Activated CD4-positive, alpha-beta memory T cell treated with anti-CD3 and anti-CD28 coated beads for 36 hours (primary cell): Measurements from ENCODE around the gene FRMD3. TPM values are rescaled to one million over a fixed set of nuclear protein-coding genes. Genes with fewer than 3 reads are reported as not detected.

Experiments used
- CTCF ChIA-PET: fragments of 350-600 bp; sonication (Branson Sonifier 250); formaldehyde crosslinking; loops from one replicate; lab custom pipeline; 2021; ENCODE audit warnings: antibody characterized with exemption, inconsistent platforms; lab: Charles Lee
- POLR2A ChIA-PET: fragments of 350-600 bp; sonication (Branson Sonifier 250); formaldehyde crosslinking; loops from one replicate; lab custom pipeline; 2021; ENCODE audit warnings: antibody characterized with exemption; lab: Charles Lee
- DNase-seq: peaks from one replicate; pipeline ENCODE4 v3.0.0-alpha.2; 2020
- H3K27ac Mint-ChIP-seq: one replicate; pipeline ENCODE4 v1.8.0; 2021; ENCODE audit warnings: mixed read lengths
- H3K27me3 Mint-ChIP-seq: one replicate; pipeline ENCODE4 v1.8.0; 2021; ENCODE audit warnings: mixed read lengths
- H3K36me3 Mint-ChIP-seq: one replicate; pipeline ENCODE4 v1.8.0; 2021; ENCODE audit warnings: mixed read lengths
- H3K4me1 Mint-ChIP-seq: one replicate; pipeline ENCODE4 v1.8.0; 2021; ENCODE audit warnings: low read depth, mixed read lengths
- H3K4me3 Mint-ChIP-seq: one replicate; pipeline ENCODE4 v1.8.0; 2021; ENCODE audit warnings: mild to moderate bottlenecking, mixed read lengths
- H3K9me3 Mint-ChIP-seq: one replicate; pipeline ENCODE4 v1.8.0; 2021; ENCODE audit warnings: mixed read lengths
- intact Hi-C: fragments of 100-400 bp; cut with micrococcal nuclease; formaldehyde crosslinking; loops from one replicate; pipeline ENCODE4 v1.15.1; 2023
- total RNA-seq, 2 experiments: library from RNA; stranded (reverse); gene quantifications; one replicate each; pipeline ENCODE4 v1.2.3, GENCODE V29; 2021

FRMD3 gene
- total RNA-seq, 2 experiments from 2014 or later, result 0.27 to 0.62 TPM

GRCh38 chr9:83403527-83404238 is 134.5 kb downstream of the FRMD3 start:
- H3K9me3 Mint-ChIP-seq, result peaks cover 2% of the 10 kb centered on the region
- no peaks in the 10 kb centered on the region for H3K4me1 Mint-ChIP-seq
- H3K36me3 Mint-ChIP-seq, result no peaks in the 10 kb centered on the region
- intact Hi-C loops, result no loop called here
- no peak for DNase-seq
- no peak overlapping the region for H3K4me3 Mint-ChIP-seq
- H3K27me3 Mint-ChIP-seq, result no peaks in the 10 kb centered on the region
- CTCF ChIA-PET, result no interaction called here
- POLR2A ChIA-PET, result interaction anchor here (0.6 kb wide), 1 partner anchor 20 kb away, joined by 3 read pairs; no protein-coding TSS in a partner anchor
- no peak overlapping the region for H3K27ac Mint-ChIP-seq

GRCh38 chr9:83401328-83401900 is 136.8 kb downstream of the FRMD3 start:
- Mint-ChIP-seq H3K4me1 (no peaks in the 10 kb centered on the region), H3K27ac (no peak overlapping the region), H3K27me3 (no peaks in the 10 kb centered on the region), H3K36me3 (no peaks in the 10 kb centered on the region), H3K9me3 (no peaks in the 10 kb centered on the region), H3K4me3 (no peak overlapping the region)
- ChIA-PET POLR2A (no interaction called here), CTCF (interaction anchor here (1.5 kb wide), 1 partner anchor 67 kb away, joined by 3 read pairs; no protein-coding TSS in a partner anchor)
- no peak for DNase-seq
- intact Hi-C loops, result no loop called here

- Mint-ChIP-seq H3K4me1 (no peaks in the 10 kb centered on the region), H3K36me3 (no peaks in the 10 kb centered on the region), H3K27ac (no peak overlapping the region), H3K9me3 (no peaks in the 10 kb centered on the region), H3K4me3 (no peak overlapping the region), H3K27me3 (no peaks in the 10 kb centered on the region)
- no peak for DNase-seq
- CTCF ChIA-PET, result no interaction called here
- POLR2A ChIA-PET, result no interaction called here
- intact Hi-C loops, result no loop called here
Measured at GRCh38 chr9:83396813-83397212, 141.4 kb downstream of the FRMD3 start.

GRCh38 chr9:83396342-83396741 is 141.9 kb downstream of the FRMD3 start:
- ChIA-PET CTCF (no interaction called here), POLR2A (no interaction called here)
- no peak for DNase-seq
- Mint-ChIP-seq H3K9me3 (no peaks in the 10 kb centered on the region), H3K4me3 (no peak overlapping the region), H3K27me3 (no peaks in the 10 kb centered on the region), H3K27ac (no peak overlapping the region), H3K36me3 (no peaks in the 10 kb centered on the region), H3K4me1 (no peaks in the 10 kb centered on the region)
- intact Hi-C loops, result no loop called here

- Mint-ChIP-seq H3K9me3 (no peaks in the 10 kb centered on the region), H3K27ac (no peak overlapping the region), H3K36me3 (no peaks in the 10 kb centered on the region), H3K27me3 (no peaks in the 10 kb centered on the region), H3K4me3 (no peak overlapping the region), H3K4me1 (no peaks in the 10 kb centered on the region)
- POLR2A ChIA-PET, result no interaction called here
- DNase-seq, result no peak
- intact Hi-C loops, result no loop called here
- CTCF ChIA-PET, result no interaction called here
Measured at GRCh38 chr9:83392228-83392627, 146.0 kb downstream of the FRMD3 start.

- Mint-ChIP-seq H3K27me3 (no peaks in the 10 kb centered on the region), H3K27ac (no peak overlapping the region), H3K36me3 (peaks cover 4% of the 10 kb centered on the region), H3K4me3 (no peak overlapping the region), H3K4me1 (no peaks in the 10 kb centered on the region), H3K9me3 (peaks cover 6% of the 10 kb centered on the region)
- CTCF ChIA-PET, result no interaction called here
- POLR2A ChIA-PET, result no interaction called here
- intact Hi-C loops, result no loop called here
- no peak for DNase-seq
Measured at GRCh38 chr9:83388346-83388745, 149.9 kb downstream of the FRMD3 start.

GRCh38 chr9:83387401-83388185 is 150.6 kb downstream of the FRMD3 start:
- Mint-ChIP-seq H3K27me3 (no peaks in the 10 kb centered on the region), H3K9me3 (peaks cover 7% of the 10 kb centered on the region), H3K4me3 (no peak overlapping the region), H3K36me3 (peaks cover 4% of the 10 kb centered on the region), H3K27ac (no peak overlapping the region), H3K4me1 (no peaks in the 10 kb centered on the region)
- ChIA-PET CTCF (no interaction called here), POLR2A (no interaction called here)
- DNase-seq, result no peak
- intact Hi-C loops, result no loop called here

- ChIA-PET CTCF (interaction anchor here (1.1 kb wide), 1 partner anchor 50 kb away, joined by 3 read pairs; no protein-coding TSS in a partner anchor), POLR2A (no interaction called here)
- H3K4me1 Mint-ChIP-seq, result no peaks in the 10 kb centered on the region
- H3K4me3 Mint-ChIP-seq, result no peak overlapping the region
- peaks cover 7% of the 10 kb centered on the region for H3K9me3 Mint-ChIP-seq
- no peaks in the 10 kb centered on the region for H3K27me3 Mint-ChIP-seq
- peaks cover 4% of the 10 kb centered on the region for H3K36me3 Mint-ChIP-seq
- intact Hi-C loops, result no loop called here
- H3K27ac Mint-ChIP-seq, result no peak overlapping the region
- no peak for DNase-seq
Measured at GRCh38 chr9:83385317-83385716, 152.9 kb downstream of the FRMD3 start.

GRCh38 chr9:83384214-83384613 is 154.0 kb downstream of the FRMD3 start:
- H3K4me1 Mint-ChIP-seq, result no peaks in the 10 kb centered on the region
- intact Hi-C loops, result no loop called here
- no peak for DNase-seq
- CTCF ChIA-PET, result interaction anchor here (1.1 kb wide), 1 partner anchor 48 kb away, joined by 3 read pairs; no protein-coding TSS in a partner anchor
- POLR2A ChIA-PET, result no interaction called here
- H3K27me3 Mint-ChIP-seq, result no peaks in the 10 kb centered on the region
- H3K9me3 Mint-ChIP-seq, result peaks cover 10% of the 10 kb centered on the region
- no peak overlapping the region for H3K27ac Mint-ChIP-seq
- H3K4me3 Mint-ChIP-seq, result no peak overlapping the region
- H3K36me3 Mint-ChIP-seq, result peaks cover 4% of the 10 kb centered on the region

GRCh38 chr9:83383034-83383433 is 155.2 kb downstream of the FRMD3 start:
- ChIA-PET POLR2A (interaction anchor here (0.9 kb wide), 1 partner anchor 21 kb away, joined by 3 read pairs; no protein-coding TSS in a partner anchor), CTCF (interaction anchor here (1.3 kb wide), 1 partner anchor 49 kb away, joined by 4 read pairs; no protein-coding TSS in a partner anchor)
- intact Hi-C loops, result no loop called here
- Mint-ChIP-seq H3K27me3 (no peaks in the 10 kb centered on the region), H3K27ac (no peak overlapping the region), H3K4me1 (no peaks in the 10 kb centered on the region), H3K36me3 (peaks cover 4% of the 10 kb centered on the region), H3K4me3 (no peak overlapping the region), H3K9me3 (peaks cover 10% of the 10 kb centered on the region)
- DNase-seq, result no peak

GRCh38 chr9:83382421-83382820 is 155.8 kb downstream of the FRMD3 start:
- no peak overlapping the region for H3K27ac Mint-ChIP-seq
- H3K36me3 Mint-ChIP-seq, result peaks cover 4% of the 10 kb centered on the region
- CTCF ChIA-PET, result interaction anchor here (1.3 kb wide), 1 partner anchor 48 kb away, joined by 4 read pairs; no protein-coding TSS in a partner anchor
- intact Hi-C loops, result no loop called here
- H3K4me1 Mint-ChIP-seq, result no peaks in the 10 kb centered on the region
- H3K9me3 Mint-ChIP-seq, result peaks cover 10% of the 10 kb centered on the region
- no peak for DNase-seq
- POLR2A ChIA-PET, result no interaction called here
- H3K4me3 Mint-ChIP-seq, result no peak overlapping the region
- no peaks in the 10 kb centered on the region for H3K27me3 Mint-ChIP-seq

GRCh38 chr9:83379045-83379444 is 159.2 kb downstream of the FRMD3 start:
- H3K4me3 Mint-ChIP-seq, result no peak overlapping the region
- no peak overlapping the region for H3K27ac Mint-ChIP-seq
- no peak for DNase-seq
- H3K9me3 Mint-ChIP-seq, result peaks cover 10% of the 10 kb centered on the region
- H3K4me1 Mint-ChIP-seq, result no peaks in the 10 kb centered on the region
- intact Hi-C loops, result no loop called here
- H3K27me3 Mint-ChIP-seq, result no peaks in the 10 kb centered on the region
- ChIA-PET POLR2A (no interaction called here), CTCF (no interaction called here)
- H3K36me3 Mint-ChIP-seq, result peaks cover 4% of the 10 kb centered on the region
